Fibroblast of peridontal ligament (primary cell): ENCODE results near the gene FAM114A1.
A peak's percentile ranks its signal among the peaks of the same experiment; 100 is the strongest.

Experiments used
- DNase-seq: peaks from one replicate; pipeline ENCODE4 v3.0.0-alpha.2; 2010; ENCODE audit errors: extremely low read depth

The FAM114A1 gene

GRCh38 chr4:38859501-38859900 is 8.1 kb upstream of the FAM114A1 start:
- no peak for DNase-seq

DNA sequence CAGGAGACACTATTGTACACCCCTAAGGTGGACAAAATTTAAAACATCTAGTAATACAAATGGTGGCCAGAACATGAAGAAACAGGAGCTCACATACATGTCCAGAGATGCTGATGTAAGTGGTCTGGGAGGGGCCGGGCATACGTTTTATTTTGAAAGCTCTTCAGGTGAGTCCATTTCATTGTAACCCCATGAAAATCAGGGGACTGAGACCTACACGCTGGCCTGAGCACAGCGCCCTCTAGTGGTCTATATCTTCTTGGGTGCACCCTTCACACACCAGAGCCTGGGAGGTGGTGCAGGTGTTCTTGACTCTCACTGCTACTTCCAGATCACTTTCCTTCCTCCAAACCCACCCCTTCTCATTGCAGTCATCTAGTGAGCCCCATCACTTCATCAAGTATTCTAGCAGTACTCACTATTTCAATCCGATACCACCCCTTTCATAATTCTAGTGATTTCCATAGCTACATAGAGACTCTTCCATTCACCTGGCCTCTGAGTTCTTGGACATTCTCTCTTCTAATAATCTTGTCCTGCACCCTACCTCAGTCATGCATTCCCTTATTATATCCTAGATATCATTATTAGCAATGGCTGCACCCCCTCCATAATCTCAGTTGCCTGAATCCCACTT is 6.7 kb upstream of the FAM114A1 start:
- DNase-seq: no peak

- DNase-seq: no peak
These were observed 5.8 kb upstream of the FAM114A1 start for GRCh38 chr4:38861791-38862190.

GRCh38 chr4:38865445-38865844 is 2.2 kb upstream of the FAM114A1 start:
- DNase-seq: no peak

GRCh38 chr4:38866973-38867477 is 581 bp upstream of the FAM114A1 start:
- DNase-seq: no peak

GRCh38 chr4:38868059-38868960 is 704 bp downstream of the FAM114A1 start:
- no peak for DNase-seq

DNA sequence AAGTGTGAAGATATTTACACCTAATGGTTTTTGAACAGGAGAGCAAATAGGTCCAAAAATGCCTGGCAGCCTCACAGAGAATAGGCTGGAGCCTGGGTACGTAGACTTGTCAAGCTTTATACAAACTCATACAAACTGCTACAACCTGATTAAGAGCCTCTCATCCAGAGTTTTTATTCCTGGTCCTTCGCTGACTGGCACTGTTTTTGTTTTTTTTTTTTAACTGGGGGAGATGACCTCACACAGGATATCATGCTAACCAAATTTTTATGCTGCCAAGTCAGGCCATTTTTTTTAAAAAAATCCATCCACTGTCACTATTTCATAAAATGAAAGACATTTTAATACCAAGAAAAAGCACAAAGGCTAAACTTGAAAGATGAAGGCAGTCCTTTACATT is 1.9 kb downstream of the FAM114A1 start:
- no peak for DNase-seq

GRCh38 chr4:38870098-38870808 is 2.6 kb downstream of the FAM114A1 start:
- no peak for DNase-seq

DNA sequence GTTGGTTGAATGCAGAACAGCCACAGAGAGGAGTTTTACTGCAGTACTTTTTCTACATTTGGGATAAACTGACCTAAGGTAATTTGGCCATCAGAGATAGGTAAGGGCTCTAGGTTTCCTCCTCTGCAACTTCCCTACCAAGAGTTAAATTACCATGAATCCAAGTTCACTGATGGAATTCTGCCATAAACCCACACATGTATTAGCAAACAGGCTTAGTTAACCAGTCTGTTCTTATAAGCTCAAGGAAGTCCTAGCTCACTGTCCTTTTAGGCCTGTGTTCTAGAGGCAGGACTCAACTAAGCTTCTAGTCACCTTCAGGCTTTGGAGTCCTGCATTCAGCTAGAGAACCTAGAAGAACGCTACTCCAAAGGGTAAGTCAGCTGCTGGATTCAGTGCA is 4.0 kb downstream of the FAM114A1 start:
- no peak for DNase-seq

- peak; percentile 58 for DNase-seq
These were observed 5.0 kb downstream of the FAM114A1 start for GRCh38 chr4:38872620-38873019.

GRCh38 chr4:38873290-38873944 is 5.8 kb downstream of the FAM114A1 start:
- DNase-seq: no peak

- no peak for DNase-seq
These were observed 9.0 kb downstream of the FAM114A1 start for GRCh38 chr4:38876636-38877035.

DNA sequence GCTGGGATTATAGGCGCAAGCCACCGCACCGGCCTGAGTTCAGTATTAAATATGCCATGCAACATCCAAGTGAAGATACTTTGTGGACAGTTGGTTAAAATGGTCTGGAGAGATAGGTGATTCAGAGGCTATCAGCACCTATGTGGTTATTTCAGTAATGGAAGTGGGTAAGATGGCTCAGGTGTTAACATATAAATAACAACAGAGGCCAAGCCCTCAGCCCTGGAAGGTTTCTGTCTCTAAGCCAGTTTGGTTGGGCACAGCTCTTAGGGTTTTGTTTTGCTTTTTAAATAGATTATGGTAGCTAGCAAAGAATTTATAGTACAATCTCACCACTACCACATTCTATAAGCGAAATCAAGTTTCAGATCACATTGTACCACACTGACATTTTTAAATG is 16.6 kb downstream of the FAM114A1 start:
- no peak for DNase-seq

GRCh38 chr4:38889143-38889542 is 21.5 kb downstream of the FAM114A1 start:
- DNase-seq: peak; percentile 91

GRCh38 chr4:38891051-38891983 is 23.7 kb downstream of the FAM114A1 start:
- DNase-seq: no peak

GRCh38 chr4:38894322-38894982 is 26.8 kb downstream of the FAM114A1 start:
- peak; percentile 29 for DNase-seq

GRCh38 chr4:38896940-38897339 is 29.3 kb downstream of the FAM114A1 start:
- no peak for DNase-seq

GRCh38 chr4:38898245-38898644 is 30.6 kb downstream of the FAM114A1 start:
- no peak for DNase-seq

GRCh38 chr4:38902221-38902620 is 34.6 kb downstream of the FAM114A1 start:
- no peak for DNase-seq

- DNase-seq: peak; percentile 27
These were observed 35.1 kb downstream of the FAM114A1 start for GRCh38 chr4:38902695-38903094.
